Measurements from ENCODE around the gene CCNT1. TPM values are rescaled to one million over a fixed set of nuclear protein-coding genes. Genes with fewer than 3 reads are reported as not detected.

CCNT1 gene
- total and polyA plus RNA-seq, 8 donors: 2.7 to 54.0 (median 9.2) TPM

- H3K36me3 ChIP-seq: peaks cover 30 to 80% (median 72%) of the 10 kb centered on the region in 4 donors
- H3K4me3 ChIP-seq: no peak overlapping the region
- no peak for DNase-seq
- no peak overlapping the region for H3K27ac ChIP-seq
- H3K9me3 ChIP-seq: no peaks in the 10 kb centered on the region
- peaks cover 0 to 21% (median 10%) of the 10 kb centered on the region in 4 donors for H3K4me1 ChIP-seq
- intact Hi-C loops (cut with DNase I; ENCODE audit: low total_unique reads): no loop called here
- WGBS, 5 donors: 55 to 67% (median 57%) methylated on average over 4 of the region's 4 CpGs
- H3K27me3 ChIP-seq: no peaks in the 10 kb centered on the region
- TF ChIP-seq POLR2AphosphoS5 (IDR thresholded peaks at IDR 0.05): no peak
- no peak for TF ChIP-seq EP300 (IDR thresholded peaks at IDR 0.05)
- no peak for TF ChIP-seq POLR2A (IDR thresholded peaks at IDR 0.05)
- no peak for TF ChIP-seq CTCF (IDR thresholded peaks at IDR 0.05)
Observed at GRCh38 chr12:48690990-48691389, 25.5 kb downstream of the CCNT1 start.

GRCh38 chr12:48690436-48690835 lies 26.1 kb downstream of the CCNT1 start:
- no peak for DNase-seq
- WGBS, 5 donors: 68 to 83% (median 77%) methylated on average over 4 of the region's 4 CpGs
- peaks cover 25 to 74% (median 67%) of the 10 kb centered on the region in 4 donors for H3K36me3 ChIP-seq

DNA sequence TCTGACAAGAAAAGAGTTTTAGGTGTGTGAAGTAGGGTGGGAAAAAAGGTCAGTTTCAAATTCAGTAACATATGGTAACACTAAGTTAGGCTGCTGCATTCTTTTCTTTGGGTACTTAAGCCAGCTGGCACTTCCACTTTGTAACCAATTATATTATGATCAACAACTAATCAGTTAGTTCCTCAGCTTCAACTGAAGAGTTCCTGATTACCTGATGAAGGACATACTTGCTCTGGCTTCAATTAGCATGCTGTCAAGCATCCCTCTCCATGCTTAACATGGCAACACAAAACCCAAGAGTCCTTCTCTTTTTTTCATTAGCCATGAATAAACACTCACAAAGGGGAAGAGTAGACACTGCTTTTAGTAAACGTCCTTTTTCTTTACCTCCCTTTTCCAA lies 27.7 kb downstream of the CCNT1 start:
- Histone ChIP-seq H3K4me3 (no peak overlapping the region), H3K9me3 (no peaks in the 10 kb centered on the region), H3K4me1 (peaks cover 0 to 21% (median 10%) of the 10 kb centered on the region in 4 donors), H3K27me3 (no peaks in the 10 kb centered on the region), H3K36me3 (peaks cover 13 to 58% (median 51%) of the 10 kb centered on the region in 4 donors), H3K27ac (no peak overlapping the region)
- TF ChIP-seq POLR2A (IDR thresholded peaks at IDR 0.05): no peak
- TF ChIP-seq POLR2AphosphoS5 (IDR thresholded peaks at IDR 0.05): no peak
- TF ChIP-seq CTCF (IDR thresholded peaks at IDR 0.05): no peak
- TF ChIP-seq EP300 (IDR thresholded peaks at IDR 0.05): no peak
- 38 to 69% (median 49%) methylated on average over 1 of the region's 1 CpG for WGBS, 5 donors
- no peak for DNase-seq
- intact Hi-C loops (cut with DNase I; ENCODE audit: low total_unique reads): no loop called here

More at GRCh38 chr12:48690436-48690835, 26.1 kb downstream of the CCNT1 start:
- no peak for TF ChIP-seq CTCF (IDR thresholded peaks at IDR 0.05)
- TF ChIP-seq POLR2A (IDR thresholded peaks at IDR 0.05): no peak
- no peak for TF ChIP-seq POLR2AphosphoS5 (IDR thresholded peaks at IDR 0.05)
- TF ChIP-seq EP300 (IDR thresholded peaks at IDR 0.05): no peak
- H3K27me3 ChIP-seq: no peaks in the 10 kb centered on the region
- no peaks in the 10 kb centered on the region for H3K9me3 ChIP-seq
- no peak overlapping the region for H3K4me3 ChIP-seq
- H3K4me1 ChIP-seq: peaks cover 0 to 21% (median 10%) of the 10 kb centered on the region in 4 donors
- intact Hi-C loops (cut with DNase I; ENCODE audit: low total_unique reads): no loop called here
- H3K27ac ChIP-seq: no peak overlapping the region

DNA sequence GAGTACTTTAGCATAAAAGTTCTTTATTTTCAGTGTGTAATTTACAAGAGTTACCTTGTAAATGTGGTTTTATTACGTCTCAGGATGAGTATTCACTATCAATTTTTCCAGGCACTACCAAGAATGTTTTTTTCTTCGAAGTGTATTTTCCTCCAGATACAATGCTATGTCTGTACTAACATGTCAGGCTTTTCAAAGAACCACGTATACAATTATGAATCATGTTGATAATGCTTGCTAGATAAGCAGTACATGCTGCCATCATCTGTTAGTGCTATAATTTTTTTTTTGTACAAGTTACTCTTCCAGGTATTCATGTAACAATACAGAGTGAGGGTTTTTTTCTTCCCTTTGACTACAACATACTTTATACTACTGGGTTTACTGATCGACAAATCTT lies 28.9 kb downstream of the CCNT1 start:
- Histone ChIP-seq H3K36me3 (peaks cover under 1 to 46% (median 38%) of the 10 kb centered on the region in 4 donors), H3K4me3 (no peak overlapping the region), H3K9me3 (no peaks in the 10 kb centered on the region), H3K27me3 (no peaks in the 10 kb centered on the region), H3K4me1 (peaks cover 0 to 26% (median 13%) of the 10 kb centered on the region in 4 donors), H3K27ac (no peak overlapping the region)
- WGBS, 5 donors: 61 to 81% (median 68%) methylated on average over 4 of the region's 4 CpGs
- intact Hi-C loops (cut with DNase I; ENCODE audit: low total_unique reads): no loop called here
- TF ChIP-seq POLR2A (IDR thresholded peaks at IDR 0.05) (no peak), EP300 (IDR thresholded peaks at IDR 0.05) (no peak), POLR2AphosphoS5 (IDR thresholded peaks at IDR 0.05) (no peak), CTCF (IDR thresholded peaks at IDR 0.05) (no peak)
- DNase-seq: no peak
